Astrocyte (in vitro differentiated cells and primary cell): ENCODE results near the gene TBC1D10B. TPM values are rescaled to one million over a fixed set of nuclear protein-coding genes. Genes with fewer than 3 reads are reported as not detected.
"Not testable (repeated sequence)": the region's sequence is repeated elsewhere in the genome, so short reads cannot be mapped to it uniquely, and the experiment has no call there.

Experiments used
- DNase-seq: peaks from one replicate; pipeline ENCODE4 v3.0.0-alpha.2; 2010; ENCODE audit warnings: low read depth
- FAIRE-seq: peaks from 2 replicates; lab custom pipeline; 2011; peaks lifted over from hg19 to GRCh38; lab: Jason Lieb, UNC
- H2AFZ ChIP-seq: 2 replicates; pipeline ENCODE4 v1.6.0; 2012; ENCODE audit warnings: low read depth, low read length, inconsistent platforms
- H3K27ac ChIP-seq: 2 replicates; pipeline ENCODE4 v1.5.1; 2011; ENCODE audit warnings: low read depth, low read length, inconsistent platforms
- H3K27me3 ChIP-seq: 2 replicates; pipeline ENCODE4 v1.6.0; 2011; ENCODE audit warnings: low read length, inconsistent platforms; ENCODE audit not compliant: insufficient read depth
- H3K36me3 ChIP-seq: 2 replicates; pipeline ENCODE4 v1.5.1; 2011; ENCODE audit warnings: low read length, inconsistent platforms; ENCODE audit not compliant: insufficient read depth
- H3K4me1 ChIP-seq: 2 replicates; pipeline ENCODE4 v1.5.1; 2011; ENCODE audit warnings: low read length, inconsistent platforms; ENCODE audit not compliant: insufficient read depth
- H3K4me2 ChIP-seq: 2 replicates; pipeline ENCODE4 v1.6.0; 2012; ENCODE audit warnings: low read length, inconsistent platforms
- H3K4me3 ChIP-seq: 2 replicates; pipeline ENCODE4 v1.5.1; 2011; ENCODE audit warnings: low read depth, mild to moderate bottlenecking, low read length, inconsistent platforms; ENCODE audit not compliant: insufficient read depth
- H3K79me2 ChIP-seq: 2 replicates; pipeline ENCODE4 v1.6.0; 2012; ENCODE audit warnings: mild to moderate bottlenecking, low read length, inconsistent platforms; ENCODE audit not compliant: insufficient read depth
- H3K9ac ChIP-seq: 2 replicates; pipeline ENCODE4 v1.6.0; 2012; ENCODE audit warnings: mild to moderate bottlenecking, low read length, inconsistent platforms
- H3K9me3 ChIP-seq: 2 replicates; pipeline ENCODE4 v1.5.1; 2012; ENCODE audit warnings: low read depth, mild to moderate bottlenecking, low read length, inconsistent platforms; ENCODE audit not compliant: insufficient read depth
- H4K20me1 ChIP-seq: 2 replicates; pipeline ENCODE4 v1.6.0; 2012; ENCODE audit warnings: low read length, inconsistent platforms; ENCODE audit not compliant: insufficient read depth
- H3K27ac Mint-ChIP-seq: one replicate; pipeline ENCODE4 v1.8.0; 2021; ENCODE audit warnings: mild to moderate bottlenecking, mixed read lengths; ENCODE audit not compliant: unreplicated experiment
- H3K27me3 Mint-ChIP-seq: one replicate; pipeline ENCODE4 v1.8.0; 2021; ENCODE audit warnings: low read depth, mixed read lengths; ENCODE audit not compliant: unreplicated experiment
- H3K36me3 Mint-ChIP-seq: one replicate; pipeline ENCODE4 v1.8.0; 2021; ENCODE audit warnings: low read depth, mixed read lengths; ENCODE audit not compliant: unreplicated experiment
- H3K4me1 Mint-ChIP-seq: one replicate; pipeline ENCODE4 v1.8.0; 2021; ENCODE audit warnings: low read depth, mixed read lengths; ENCODE audit not compliant: unreplicated experiment
- H3K4me3 Mint-ChIP-seq: one replicate; pipeline ENCODE4 v1.8.0; 2021; ENCODE audit warnings: mild to moderate bottlenecking, moderate library complexity, mixed read lengths; ENCODE audit not compliant: unreplicated experiment
- H3K9me3 Mint-ChIP-seq: one replicate; pipeline ENCODE4 v1.8.0; 2021; ENCODE audit warnings: mild to moderate bottlenecking, mixed read lengths; ENCODE audit not compliant: unreplicated experiment
- CTCF ChIP-seq: IDR thresholded peaks from 2 replicates; pipeline ENCODE4 v1.5.1; 2011; ENCODE audit warnings: low read depth, mild to moderate bottlenecking, inconsistent platforms, low read length, moderate library complexity; ENCODE audit not compliant: insufficient read depth
- EZH2 ChIP-seq: IDR thresholded peaks from 2 replicates; pipeline ENCODE4 v1.6.1; 2012; ENCODE audit warnings: mild to moderate bottlenecking, low read length, inconsistent platforms; ENCODE audit not compliant: insufficient read depth
- total RNA-seq: library from RNA; stranded (reverse); gene quantifications from 2 replicates; pipeline ENCODE4 v1.2.1, GENCODE V29; 2021

Gene TBC1D10B
- total RNA-seq, 1 donor from 2014 or later = 50.8 TPM

GRCh38 chr16:30348113-30348512 is 22.2 kb downstream of the TBC1D10B start:
- Histone ChIP-seq H3K36me3 (peaks cover 14% of the 10 kb centered on the region), H3K9ac (no peak overlapping the region), H3K79me2 (peaks cover 8% of the 10 kb centered on the region), H2AFZ (no peak overlapping the region), H3K4me1 (peaks cover 13% of the 10 kb centered on the region), H3K27ac (no peak overlapping the region), H3K4me2 (no peak overlapping the region), H3K27me3 (no peaks in the 10 kb centered on the region), H4K20me1 (peaks cover 31% of the 10 kb centered on the region), H3K9me3 (no peaks in the 10 kb centered on the region), H3K4me3 (no peak overlapping the region)
- H3K9me3 Mint-ChIP-seq = no peaks in the 10 kb centered on the region
- DNase-seq (no peak), FAIRE-seq (no peak)
- H3K4me3 Mint-ChIP-seq = no peak overlapping the region
- no peaks in the 10 kb centered on the region for H3K4me1 Mint-ChIP-seq
- peaks cover 8% of the 10 kb centered on the region for H3K36me3 Mint-ChIP-seq
- no peak for TF ChIP-seq CTCF
- TF ChIP-seq EZH2 = no peak
- no peak overlapping the region for H3K27ac Mint-ChIP-seq
- peaks cover under 1% of the 10 kb centered on the region for H3K27me3 Mint-ChIP-seq

GRCh38 chr16:30346286-30346685 is 24.0 kb downstream of the TBC1D10B start:
- FAIRE-seq (no peak), DNase-seq (no peak)
- Histone ChIP-seq H3K4me2 (no peak overlapping the region), H3K9me3 (no peaks in the 10 kb centered on the region), H3K4me3 (no peak overlapping the region), H3K9ac (no peak overlapping the region), H3K27me3 (no peaks in the 10 kb centered on the region), H3K27ac (no peak overlapping the region), H3K36me3 (peaks cover 8% of the 10 kb centered on the region), H3K4me1 (no peaks in the 10 kb centered on the region), H3K79me2 (peaks cover 3% of the 10 kb centered on the region), H4K20me1 (peaks cover 12% of the 10 kb centered on the region), H2AFZ (no peak overlapping the region)
- Mint-ChIP-seq H3K9me3 (no peaks in the 10 kb centered on the region), H3K36me3 (peaks cover 5% of the 10 kb centered on the region), H3K27me3 (peaks cover 2% of the 10 kb centered on the region), H3K4me1 (no peaks in the 10 kb centered on the region), H3K4me3 (no peak overlapping the region), H3K27ac (no peak overlapping the region)
- TF ChIP-seq EZH2 = no peak
- no peak for TF ChIP-seq CTCF

- H3K4me1 Mint-ChIP-seq, H3K9me3 ChIP-seq, DNase-seq, H3K79me2 ChIP-seq, H4K20me1 ChIP-seq, H3K4me2 ChIP-seq, H3K4me1 ChIP-seq, H3K27me3 ChIP-seq, H3K27ac ChIP-seq, H3K27ac Mint-ChIP-seq, H3K9me3 Mint-ChIP-seq, H3K4me3 ChIP-seq, FAIRE-seq, H3K27me3 Mint-ChIP-seq, H3K36me3 Mint-ChIP-seq, H2AFZ ChIP-seq, H3K4me3 Mint-ChIP-seq, H3K36me3 ChIP-seq, H3K9ac ChIP-seq: not testable (repeated sequence)
Measured at GRCh38 chr16:30343491-30343820, 26.8 kb downstream of the TBC1D10B start.
